NK-92 (cell line): ENCODE measurements around the gene CFAP70.
A peak's percentile ranks its signal among the peaks of the same experiment; 100 is the strongest.
"Not testable (repeated sequence)": the region's sequence is repeated elsewhere in the genome, so short reads cannot be mapped to it uniquely, and the experiment has no call there.

Experiments
- DNase-seq: peaks from one replicate; lab custom pipeline; 2025; ENCODE audit not compliant: unreplicated experiment; lab: John Stamatoyannopoulos, UW

Gene CFAP70

GRCh38 chr10:73258612-73259011 lies 100.1 kb downstream of the CFAP70 start:
- not testable (repeated sequence) for DNase-seq

DNA sequence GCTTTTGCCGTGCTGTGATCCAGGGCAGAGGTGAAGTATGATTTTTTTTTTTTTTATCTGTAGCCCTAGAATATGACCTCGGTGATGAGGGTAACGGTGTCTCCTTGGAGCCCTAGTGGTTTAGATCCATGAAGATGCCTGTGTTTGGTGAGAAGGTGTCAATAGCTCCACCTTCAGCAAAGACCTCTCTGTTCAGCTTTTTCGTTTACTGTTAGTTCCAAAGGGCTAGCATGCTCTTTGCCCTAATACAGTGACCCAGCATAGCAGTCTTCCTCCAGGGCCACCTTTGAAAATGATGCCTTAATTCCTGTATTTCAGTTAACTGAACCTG lies 105.5 kb downstream of the CFAP70 start:
- no peak for DNase-seq

GRCh38 chr10:73252445-73253224 lies 106.0 kb downstream of the CFAP70 start, which contains the start of gene MRPS16:
MRPS16 (minus strand) TSS chr10:73252644; CDS start chr10:73252482, 162 bp downstream.
- DNase-seq, result peak; percentile 67

GRCh38 chr10:73251683-73252444 lies 106.8 kb downstream of the CFAP70 start:
- DNase-seq, result no peak

DNA sequence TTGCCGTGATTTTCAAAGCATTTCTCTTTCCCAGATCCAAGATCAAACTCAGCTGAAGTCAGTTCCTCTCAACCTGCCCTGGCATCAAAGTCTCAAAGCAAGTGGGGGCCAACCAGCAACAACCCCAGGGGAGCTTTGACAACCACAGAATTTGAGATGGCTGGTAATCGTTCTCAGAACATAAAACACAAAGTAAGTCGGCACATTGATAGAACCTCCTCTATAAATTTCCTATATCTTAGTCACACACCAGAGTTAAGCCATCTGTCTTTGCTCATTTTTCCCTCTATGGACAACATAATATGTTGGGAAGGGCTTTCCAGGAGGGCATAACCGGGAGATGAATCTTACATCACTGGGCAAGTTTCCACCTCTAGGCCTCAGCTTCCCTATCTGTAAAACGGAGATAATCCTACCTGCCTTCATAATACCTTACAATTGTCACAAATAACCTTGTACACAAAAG lies 110.4 kb downstream of the CFAP70 start:
- no peak for DNase-seq

DNA sequence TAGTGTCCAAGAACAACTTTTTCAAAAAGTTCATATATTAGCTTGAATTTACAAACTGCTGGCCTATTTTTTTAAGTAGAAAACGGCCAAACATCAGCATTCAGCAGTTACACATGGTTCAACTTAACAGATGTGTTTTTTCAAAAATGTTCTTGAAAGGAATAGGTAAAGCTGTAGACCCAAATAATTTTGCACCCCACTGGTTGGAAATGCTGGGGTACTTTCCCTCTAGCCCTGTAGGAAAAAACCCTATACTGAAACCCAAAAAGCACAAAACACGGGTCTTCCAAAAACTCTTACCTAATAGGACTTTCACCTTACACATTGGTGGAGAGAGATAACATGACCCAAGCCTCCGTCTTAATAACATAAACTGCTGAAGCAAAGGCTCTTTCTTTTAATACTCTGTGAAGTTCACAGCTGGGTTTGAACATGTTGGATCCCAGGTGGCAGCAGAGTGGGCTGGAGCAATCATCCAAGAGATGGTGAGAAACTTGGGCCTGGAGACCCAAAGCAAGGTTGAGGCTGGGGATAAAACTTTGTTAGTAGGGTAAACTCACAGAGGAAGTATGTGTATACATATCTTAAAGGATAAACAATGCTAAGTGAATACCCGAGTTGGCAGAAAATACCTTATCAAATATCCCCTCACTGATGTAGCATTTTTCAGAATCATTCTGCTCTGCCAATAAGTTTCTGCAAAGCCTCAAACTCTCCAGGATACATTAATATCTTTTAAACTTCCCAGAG lies 111.0 kb downstream of the CFAP70 start:
- DNase-seq, result no peak

DNA sequence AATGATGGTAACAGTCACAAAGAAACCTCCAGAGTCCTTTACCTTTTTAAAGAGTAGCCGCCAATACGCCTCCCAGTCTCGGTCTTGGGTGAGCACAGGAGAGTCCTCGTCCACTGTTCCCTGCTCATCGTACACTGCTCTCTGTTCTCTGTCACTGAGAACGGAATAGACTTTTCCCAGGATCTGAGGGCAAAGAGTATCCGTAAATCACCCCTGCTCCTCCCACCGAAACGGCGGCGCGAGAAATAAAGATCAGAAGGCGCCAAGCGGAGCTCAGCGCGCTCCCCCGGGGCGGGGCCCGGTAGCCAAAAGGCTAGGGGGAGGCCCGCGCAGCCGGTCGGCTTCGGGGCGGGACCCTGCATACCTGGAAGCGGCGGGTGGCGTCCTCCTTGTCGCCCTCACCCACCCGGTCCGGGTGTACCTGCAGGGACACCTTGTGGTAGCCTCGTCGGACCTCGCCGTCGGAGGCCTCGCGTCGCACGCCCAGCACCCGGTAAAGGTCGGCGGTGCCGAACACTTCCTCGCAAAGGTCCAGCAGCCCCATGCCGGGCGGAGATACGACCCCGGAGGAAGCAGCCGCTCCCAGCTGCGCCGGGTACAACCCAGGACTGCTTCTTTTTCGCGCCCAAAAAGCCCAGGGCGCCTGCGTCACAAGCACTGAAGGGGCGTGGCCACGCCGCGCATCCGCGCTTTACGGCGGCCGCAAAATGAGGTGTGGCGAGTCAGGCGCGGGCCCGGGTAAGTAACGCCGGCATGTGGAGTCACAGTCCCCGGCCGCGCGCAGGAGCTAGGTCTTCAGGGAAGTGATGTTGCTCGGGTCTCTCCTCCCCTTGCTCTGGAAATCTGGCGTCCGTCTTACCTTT lies 111.8 kb downstream of the CFAP70 start, which contains the start of gene DNAJC9:
Gene DNAJC9 (minus strand): TSS at position 610 of the 863 bp plus-strand sequence. CDS start 66 bp downstream, at position 544.
- DNase-seq, result peak; percentile 70

DNA sequence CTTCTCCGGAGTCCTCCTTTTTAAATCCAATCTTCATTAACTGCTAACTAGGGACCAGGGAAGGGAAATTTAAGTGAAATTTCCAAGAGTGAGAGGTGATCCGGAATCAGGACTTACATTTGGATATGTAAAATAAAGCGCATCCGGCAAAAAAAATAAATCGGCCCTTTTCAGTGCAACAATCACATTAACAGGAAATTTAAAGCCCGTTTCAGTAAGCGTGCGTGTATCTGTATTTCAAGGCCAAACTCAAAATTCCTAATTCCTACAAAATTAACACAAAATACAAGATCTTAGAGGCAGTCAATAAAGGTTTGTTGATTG lies 112.4 kb downstream of the CFAP70 start:
- no peak for DNase-seq

GRCh38 chr10:73244866-73245477 lies 113.7 kb downstream of the CFAP70 start:
- DNase-seq, result no peak

GRCh38 chr10:73239908-73240307 lies 118.8 kb downstream of the CFAP70 start:
- DNase-seq, result no peak

- no peak for DNase-seq
These were observed 119.6 kb downstream of the CFAP70 start for GRCh38 chr10:73238990-73239566.

DNA sequence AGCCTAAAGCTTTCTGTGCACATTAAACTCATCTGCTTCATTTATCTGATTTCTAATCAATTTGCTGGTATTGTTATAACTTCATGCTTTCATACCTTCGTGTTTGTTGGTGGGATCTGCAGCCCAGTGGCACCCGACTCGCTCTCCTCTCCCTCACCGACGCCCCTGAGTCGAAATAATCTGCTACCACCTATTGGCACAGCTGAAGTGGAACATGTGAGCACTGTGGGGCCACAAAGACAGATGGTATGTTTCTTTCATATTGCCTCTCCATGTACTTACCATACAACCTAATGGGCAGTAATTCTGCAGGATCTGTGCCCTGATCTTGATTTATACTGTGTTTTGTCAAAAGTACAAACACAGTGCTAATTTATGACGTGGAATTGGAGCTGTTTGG lies 124.0 kb downstream of the CFAP70 start:
- DNase-seq, result no peak

DNA sequence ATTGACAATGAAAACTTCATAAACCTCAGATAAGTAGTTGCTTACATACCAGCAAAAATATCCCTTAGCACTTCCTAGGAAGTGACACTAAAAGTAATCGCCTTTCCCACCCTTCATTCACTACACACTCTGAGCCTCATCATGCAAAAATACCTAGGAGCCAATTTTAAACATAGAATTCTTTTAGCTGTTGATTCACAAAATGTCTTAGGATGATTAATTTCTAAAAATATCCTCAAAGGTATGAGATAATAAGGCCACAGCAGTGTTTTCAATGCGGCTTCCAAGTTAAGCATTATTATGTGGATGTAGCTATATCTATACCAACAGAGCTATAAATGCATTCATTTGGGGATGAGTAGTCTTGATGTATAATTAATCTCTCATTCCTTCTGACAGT lies 124.8 kb downstream of the CFAP70 start:
- DNase-seq, result no peak

DNA sequence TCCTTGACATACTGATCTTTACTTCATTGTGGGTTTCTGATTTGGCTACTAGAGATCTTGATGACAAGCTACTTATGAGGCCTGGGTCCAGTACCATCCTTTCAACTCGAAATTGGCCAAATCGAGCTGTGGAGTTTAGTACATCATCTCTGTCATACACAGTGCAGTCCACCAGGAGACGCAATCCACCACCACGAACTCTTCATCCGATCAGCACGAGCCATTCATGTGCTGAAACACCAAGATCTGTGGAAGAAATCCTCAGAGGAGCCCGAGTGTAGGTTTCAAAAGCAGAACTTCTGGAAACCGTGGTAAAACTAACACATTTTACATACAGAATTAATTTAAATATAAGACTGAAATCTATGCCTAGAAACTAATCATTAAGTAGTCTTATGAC lies 125.8 kb downstream of the CFAP70 start:
- DNase-seq, result no peak

DNA sequence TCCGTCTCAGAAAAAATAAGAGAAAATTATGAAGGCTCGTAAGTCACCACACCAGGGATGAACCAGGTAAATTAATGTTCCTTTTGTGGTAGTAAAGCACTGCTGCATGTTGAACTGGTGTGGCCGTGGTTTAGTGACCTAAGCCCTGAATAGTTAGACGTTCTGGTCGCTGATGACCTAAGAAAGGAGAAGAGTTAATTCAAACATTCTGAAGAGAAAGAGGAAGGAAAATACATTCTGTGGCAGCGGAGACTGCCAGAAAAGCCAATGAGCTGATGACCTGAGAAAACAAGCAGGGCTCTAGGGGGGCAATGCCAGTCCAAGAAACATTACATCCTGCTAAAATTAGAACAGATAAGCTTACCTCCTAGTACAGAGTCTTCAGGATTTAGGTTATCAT lies 129.1 kb downstream of the CFAP70 start:
- no peak for DNase-seq

- no peak for DNase-seq
These were observed 130.4 kb downstream of the CFAP70 start for GRCh38 chr10:73228247-73228646.

DNA sequence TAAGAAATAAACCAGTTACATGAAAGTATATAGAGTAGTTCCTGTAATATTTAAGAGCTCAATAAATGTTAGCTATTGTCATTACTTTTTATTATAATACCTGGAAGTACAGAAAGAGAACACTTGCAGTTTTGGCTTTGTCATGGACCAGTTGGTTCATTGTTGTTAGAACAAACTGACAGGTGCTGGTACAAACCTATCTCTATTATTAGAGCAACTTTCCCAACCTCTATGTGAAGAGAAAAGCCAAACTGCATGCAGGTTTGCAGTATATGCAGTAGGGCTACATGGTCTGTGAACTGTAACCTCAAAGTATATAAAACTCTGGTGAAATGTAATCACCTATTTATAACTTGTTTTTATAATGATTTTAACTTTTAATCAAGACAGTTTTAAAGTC lies 132.0 kb downstream of the CFAP70 start:
- no peak for DNase-seq

DNA sequence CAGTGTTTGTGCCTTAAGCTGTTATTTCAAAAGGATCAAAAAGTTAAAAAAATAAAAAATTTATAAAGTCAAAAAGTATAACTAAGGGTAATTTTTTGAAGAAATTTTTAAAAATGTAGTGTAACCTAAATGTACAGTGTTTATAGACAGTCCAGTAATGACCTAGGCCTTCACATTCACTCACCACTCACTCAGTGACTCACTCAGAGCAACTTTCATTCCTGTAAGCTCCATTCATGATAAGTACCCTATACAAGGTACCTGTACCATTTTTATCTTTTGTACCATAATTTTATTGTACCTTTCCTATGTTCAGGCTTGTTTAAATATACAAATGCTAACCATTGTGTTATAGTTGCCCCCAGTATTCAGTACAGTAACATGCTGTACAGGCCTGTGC lies 133.1 kb downstream of the CFAP70 start:
- no peak for DNase-seq

- no peak for DNase-seq
These were observed 137.7 kb downstream of the CFAP70 start for GRCh38 chr10:73220989-73221388.

DNA sequence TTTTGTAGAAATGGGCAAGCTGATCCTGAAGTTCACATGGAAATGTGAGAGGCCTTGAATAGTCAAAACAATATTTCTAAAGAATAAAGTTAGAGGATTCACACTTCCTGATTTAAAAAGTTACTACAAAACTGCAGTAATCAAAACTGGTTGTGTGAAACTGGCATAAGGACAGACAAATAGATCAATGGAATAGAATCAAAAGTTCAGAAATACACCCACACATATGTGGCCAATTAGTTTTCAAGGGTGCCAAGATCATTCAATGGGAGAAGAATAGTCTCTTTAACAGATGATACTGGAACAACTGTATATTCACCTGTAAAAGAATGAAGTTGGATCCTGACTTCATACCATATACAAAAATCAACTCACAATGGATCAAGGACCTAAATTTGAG lies 139.3 kb downstream of the CFAP70 start:
- DNase-seq, result no peak
